CD8-positive, alpha-beta memory T cell (primary cell): Measurements from ENCODE around the gene AFG3L2. TPM values are rescaled to one million over a fixed set of nuclear protein-coding genes. Genes with fewer than 3 reads are reported as not detected.

Experiments
- CTCF ChIA-PET: fragments of 350-600 bp; sonication (Branson Sonifier 250); formaldehyde crosslinking; loops from one replicate; lab custom pipeline; 2021; ENCODE audit warnings: antibody characterized with exemption; lab: Charles Lee
- POLR2A ChIA-PET: fragments of 350-600 bp; sonication (Branson Sonifier 250); formaldehyde crosslinking; loops from one replicate; lab custom pipeline; 2021; ENCODE audit warnings: antibody characterized with exemption; lab: Charles Lee
- DNase-seq, 5 donors: peaks; one replicate each; pipeline versions ENCODE4 v3.0.0 to v3.0.0-alpha.2; 2020 to 2022; ENCODE audit warnings: mixed read lengths in 1 of 5
- H3K27ac ChIP-seq: one replicate; pipeline ENCODE4 v1.7.0; 2013; ENCODE audit warnings: low read depth, mild to moderate bottlenecking, low read length, moderate library complexity
- H3K27me3 ChIP-seq: 2 replicates; pipeline ENCODE4 v1.7.0; 2013; ENCODE audit warnings: low read length, mild to moderate bottlenecking; ENCODE audit not compliant: insufficient read depth, poor library complexity, severe bottlenecking
- H3K36me3 ChIP-seq: 2 replicates; pipeline ENCODE4 v1.7.0; 2013; ENCODE audit warnings: mild to moderate bottlenecking, low read length, moderate library complexity; ENCODE audit not compliant: insufficient read depth
- H3K4me1 ChIP-seq: 2 replicates; pipeline ENCODE4 v1.7.0; 2013; ENCODE audit warnings: mild to moderate bottlenecking, low read length, moderate library complexity; ENCODE audit not compliant: insufficient read depth
- H3K4me3 ChIP-seq: 2 replicates; pipeline ENCODE4 v1.7.0; 2013; ENCODE audit warnings: mild to moderate bottlenecking, low read length
- H3K9me3 ChIP-seq: 2 replicates; pipeline ENCODE4 v1.7.0; 2013; ENCODE audit warnings: mild to moderate bottlenecking, low read length
- H3K27ac Mint-ChIP-seq, 8 donors: one replicate each; pipeline ENCODE4 v1.8.0; 2020 to 2021; ENCODE audit warnings: mixed read lengths in 8 of 8, mild to moderate bottlenecking in 6 of 8, inconsistent platforms in 3 of 8, moderate library complexity in 3 of 8
- H3K27me3 Mint-ChIP-seq, 2 donors: one replicate each; pipeline ENCODE4 v1.8.0; 2020 to 2021; ENCODE audit warnings: mixed read lengths in 2 of 2, mild to moderate bottlenecking in 1 of 2, moderate library complexity in 1 of 2
- H3K36me3 Mint-ChIP-seq, 3 donors: one replicate each; pipeline ENCODE4 v1.8.0; 2020 to 2021; ENCODE audit warnings: mixed read lengths in 3 of 3, inconsistent platforms in 1 of 3, mild to moderate bottlenecking in 1 of 3
- H3K4me1 Mint-ChIP-seq, 3 donors: one replicate each; pipeline ENCODE4 v1.8.0; 2020 to 2021; ENCODE audit warnings: mixed read lengths in 3 of 3, inconsistent platforms in 1 of 3, mild to moderate bottlenecking in 1 of 3
- H3K4me3 Mint-ChIP-seq, 7 donors: one replicate each; pipeline ENCODE4 v1.8.0; 2020 to 2021; ENCODE audit warnings: mixed read lengths in 7 of 7, mild to moderate bottlenecking in 6 of 7, moderate library complexity in 4 of 7, inconsistent platforms in 2 of 7
- H3K9me3 Mint-ChIP-seq, 5 donors: one replicate each; pipeline ENCODE4 v1.8.0; 2020 to 2022; ENCODE audit warnings: mixed read lengths in 5 of 5, mild to moderate bottlenecking in 3 of 5, moderate library complexity in 2 of 5, inconsistent platforms in 1 of 5
- polyA plus RNA-seq: library from polyadenylated mRNA; unstranded; fragments of 300-500 nt; fragmentation: Illumina TruSeq; gene quantifications from one replicate; pipeline ENCODE4 v1.2.3, GENCODE V29; 2021
- total RNA-seq, 2 experiments: library from RNA; stranded (reverse); gene quantifications; one replicate each; pipeline ENCODE4 v1.2.3, GENCODE V29; 2021

AFG3L2 gene
- total and polyA plus RNA-seq, 3 experiments from 2014 or later: 38.4 to 75.8 (median 75.6) TPM

DNA sequence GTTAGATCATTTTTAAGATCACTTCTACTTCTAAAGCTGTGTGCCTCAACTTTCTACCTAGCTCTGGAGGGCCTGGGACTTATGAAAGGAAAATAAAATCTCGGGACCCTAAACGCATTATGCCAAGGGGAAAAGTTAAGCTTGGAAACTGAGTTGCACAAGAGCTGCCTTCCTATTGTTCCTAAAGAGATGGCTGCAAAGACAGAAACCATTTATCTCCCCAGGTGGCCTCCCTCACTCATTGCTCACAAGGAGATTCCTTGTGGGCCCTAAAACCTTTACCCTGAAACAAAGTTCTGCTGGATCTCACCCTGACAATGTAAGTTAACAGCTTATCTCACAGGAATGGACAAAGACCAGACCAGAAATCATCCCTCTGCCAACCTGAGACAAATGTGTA is 42.2 kb downstream of the AFG3L2 start:
- CTCF ChIA-PET: interaction anchor here (1.1 kb wide), 1 partner anchor 20 kb away, joined by 3 read pairs; no protein-coding TSS in a partner anchor
- Histone ChIP-seq H3K4me1 (no peaks in the 10 kb centered on the region), H3K27ac (no peak overlapping the region), H3K4me3 (no peak overlapping the region), H3K27me3 (no peaks in the 10 kb centered on the region), H3K9me3 (no peaks in the 10 kb centered on the region), H3K36me3 (peaks cover 16% of the 10 kb centered on the region)
- Mint-ChIP-seq H3K4me1 (no peaks in the 10 kb centered on the region), H3K36me3 (peaks cover 3 to 62% (median 21%) of the 10 kb centered on the region in 3 donors), H3K4me3 (no peak overlapping the region), H3K27ac (peak overlapping the region in 3 of 8 donors; percentile 3 to 66 (median 37)), H3K27me3 (peaks cover 0 to 1% of the 10 kb centered on the region in 2 donors), H3K9me3 (no peaks in the 10 kb centered on the region)
- POLR2A ChIA-PET: interaction anchor here (0.6 kb wide), 1 partner anchor 12 kb away, joined by 8 read pairs; no protein-coding TSS in a partner anchor
- DNase-seq: no peak

DNA sequence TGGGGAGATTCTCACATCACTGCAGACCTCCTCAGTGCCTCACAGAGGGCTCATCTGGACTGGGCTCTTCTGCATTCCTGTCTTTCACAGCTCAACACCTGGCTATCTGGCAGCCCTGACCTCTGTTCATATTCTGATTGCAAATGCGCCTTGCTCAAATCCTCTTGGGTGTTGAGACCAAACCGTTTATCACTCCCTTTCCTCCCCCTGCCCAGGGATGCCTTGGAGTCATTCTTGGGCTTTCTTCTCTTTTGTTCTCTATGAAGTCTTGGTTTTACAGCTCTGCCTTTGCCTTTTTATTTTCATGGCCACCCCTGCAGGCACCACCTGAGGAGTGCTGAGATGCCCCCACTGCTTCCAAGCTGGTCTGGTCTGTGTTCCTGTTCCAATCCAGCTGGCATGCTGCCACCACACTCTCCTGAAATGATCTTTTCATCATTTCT is 42.6 kb downstream of the AFG3L2 start:
- Mint-ChIP-seq H3K27me3 (peaks cover 0 to 1% of the 10 kb centered on the region in 2 donors), H3K4me3 (no peak overlapping the region), H3K36me3 (peaks cover 3 to 67% (median 24%) of the 10 kb centered on the region in 3 donors)

GRCh38 chr18:12333506-12334290 is 43.3 kb downstream of the AFG3L2 start:
- Histone ChIP-seq H3K36me3 (peaks cover 22% of the 10 kb centered on the region), H3K27ac (no peak overlapping the region), H3K4me3 (no peak overlapping the region), H3K4me1 (no peaks in the 10 kb centered on the region), H3K27me3 (no peaks in the 10 kb centered on the region), H3K9me3 (no peaks in the 10 kb centered on the region)
- H3K27me3 Mint-ChIP-seq: peaks cover 0 to 1% of the 10 kb centered on the region in 2 donors
- H3K4me1 Mint-ChIP-seq: no peaks in the 10 kb centered on the region
- H3K9me3 Mint-ChIP-seq: no peaks in the 10 kb centered on the region
- no peak for DNase-seq
- ChIA-PET POLR2A (interaction anchor here (0.6 kb wide), 1 partner anchor 31 kb away, joined by 3 read pairs; no protein-coding TSS in a partner anchor), CTCF (no interaction called here)
- peaks cover 3 to 70% (median 27%) of the 10 kb centered on the region in 3 donors for H3K36me3 Mint-ChIP-seq
- no peak overlapping the region for H3K27ac Mint-ChIP-seq
- no peak overlapping the region for H3K4me3 Mint-ChIP-seq

More for the DNA sequence above, 42.6 kb downstream of the AFG3L2 start:
- Histone ChIP-seq H3K4me3 (no peak overlapping the region), H3K36me3 (peaks cover 18% of the 10 kb centered on the region), H3K4me1 (no peaks in the 10 kb centered on the region), H3K27me3 (no peaks in the 10 kb centered on the region), H3K27ac (no peak overlapping the region), H3K9me3 (no peaks in the 10 kb centered on the region)
- Mint-ChIP-seq H3K9me3 (no peaks in the 10 kb centered on the region), H3K27ac (peak overlapping the region in 1 of 8 donors; percentile 37), H3K4me1 (no peaks in the 10 kb centered on the region)
- POLR2A ChIA-PET: no interaction called here
- no peak for DNase-seq
- CTCF ChIA-PET: interaction anchor here (1.1 kb wide), 1 partner anchor 19 kb away, joined by 3 read pairs; no protein-coding TSS in a partner anchor

- H3K27me3 Mint-ChIP-seq: no peaks in the 10 kb centered on the region
- Histone ChIP-seq H3K27me3 (no peaks in the 10 kb centered on the region), H3K9me3 (no peaks in the 10 kb centered on the region), H3K4me1 (peaks cover 7% of the 10 kb centered on the region), H3K4me3 (no peak overlapping the region), H3K27ac (no peak overlapping the region), H3K36me3 (peaks cover 29% of the 10 kb centered on the region)
- no peaks in the 10 kb centered on the region for H3K9me3 Mint-ChIP-seq
- peaks cover 4 to 8% (median 8%) of the 10 kb centered on the region in 3 donors for H3K4me1 Mint-ChIP-seq
- no peak for DNase-seq
- H3K4me3 Mint-ChIP-seq: no peak overlapping the region
- H3K27ac Mint-ChIP-seq: no peak overlapping the region
- CTCF ChIA-PET: no interaction called here
- H3K36me3 Mint-ChIP-seq: peaks cover 3 to 74% (median 29%) of the 10 kb centered on the region in 3 donors
- POLR2A ChIA-PET: no interaction called here
These were observed 46.3 kb downstream of the AFG3L2 start for GRCh38 chr18:12330766-12331165.

- ChIA-PET CTCF (interaction anchor here (1.3 to 2.5 kb wide), 2 partner anchors 11 to 333 kb away, joined by 3 to 14 read pairs; no protein-coding TSS in a partner anchor), POLR2A (no interaction called here)
- no peaks in the 10 kb centered on the region for H3K27me3 Mint-ChIP-seq
- Histone ChIP-seq H3K27me3 (no peaks in the 10 kb centered on the region), H3K36me3 (peaks cover 32% of the 10 kb centered on the region), H3K27ac (no peak overlapping the region), H3K4me3 (no peak overlapping the region), H3K9me3 (no peaks in the 10 kb centered on the region), H3K4me1 (peaks cover 7% of the 10 kb centered on the region)
- H3K36me3 Mint-ChIP-seq: peaks cover 5 to 74% (median 20%) of the 10 kb centered on the region in 3 donors
- H3K4me1 Mint-ChIP-seq: peaks cover 4 to 8% (median 8%) of the 10 kb centered on the region in 3 donors
- H3K27ac Mint-ChIP-seq: peak overlapping the region in 2 of 8 donors; percentile 21 to 35
- DNase-seq: no peak
- no peak overlapping the region for H3K4me3 Mint-ChIP-seq
- H3K9me3 Mint-ChIP-seq: no peaks in the 10 kb centered on the region
These were observed 47.8 kb downstream of the AFG3L2 start for GRCh38 chr18:12329125-12329698.

- no peak for DNase-seq
- Histone ChIP-seq H3K36me3 (peaks cover 28% of the 10 kb centered on the region), H3K4me1 (peaks cover 7% of the 10 kb centered on the region), H3K27ac (no peak overlapping the region), H3K4me3 (no peak overlapping the region), H3K9me3 (no peaks in the 10 kb centered on the region), H3K27me3 (no peaks in the 10 kb centered on the region)
- H3K4me1 Mint-ChIP-seq: peaks cover 4 to 8% (median 8%) of the 10 kb centered on the region in 3 donors
- ChIA-PET CTCF (interaction anchor here (1.0 to 2.5 kb wide), 6 partner anchors 9 to 334 kb away, joined by 3 to 18 read pairs (median 6); no protein-coding TSS in a partner anchor), POLR2A (no interaction called here)
- H3K36me3 Mint-ChIP-seq: peaks cover 5 to 68% (median 20%) of the 10 kb centered on the region in 3 donors
- peak overlapping the region in 3 of 8 donors; percentile 2 to 92 (median 21) for H3K27ac Mint-ChIP-seq
- no peaks in the 10 kb centered on the region for H3K27me3 Mint-ChIP-seq
- no peaks in the 10 kb centered on the region for H3K9me3 Mint-ChIP-seq
- no peak overlapping the region for H3K4me3 Mint-ChIP-seq
These were observed 48.7 kb downstream of the AFG3L2 start for GRCh38 chr18:12328179-12328823.

GRCh38 chr18:12327510-12328178 is 49.4 kb downstream of the AFG3L2 start:
- no peaks in the 10 kb centered on the region for H3K9me3 Mint-ChIP-seq
- H3K27ac Mint-ChIP-seq: peak overlapping the region in 2 of 8 donors; percentile 2 to 92
- Histone ChIP-seq H3K36me3 (peaks cover 28% of the 10 kb centered on the region), H3K4me3 (no peak overlapping the region), H3K27me3 (no peaks in the 10 kb centered on the region), H3K27ac (no peak overlapping the region), H3K9me3 (no peaks in the 10 kb centered on the region), H3K4me1 (peaks cover 7% of the 10 kb centered on the region)
- ChIA-PET CTCF (interaction anchor here (1.0 to 2.5 kb wide), 6 partner anchors 9 to 335 kb away, joined by 3 to 18 read pairs (median 6); no protein-coding TSS in a partner anchor), POLR2A (no interaction called here)
- no peaks in the 10 kb centered on the region for H3K27me3 Mint-ChIP-seq
- DNase-seq: peak; percentile 34 to 75 (median 52)
- peaks cover 5 to 70% (median 20%) of the 10 kb centered on the region in 3 donors for H3K36me3 Mint-ChIP-seq
- H3K4me3 Mint-ChIP-seq: no peak overlapping the region
- H3K4me1 Mint-ChIP-seq: peaks cover 4 to 8% (median 8%) of the 10 kb centered on the region in 3 donors
